Measurements from ENCODE around the gene OR2B2.
A peak's percentile ranks its signal among the peaks of the same experiment; 100 is the strongest.

Gene OR2B2

DNA sequence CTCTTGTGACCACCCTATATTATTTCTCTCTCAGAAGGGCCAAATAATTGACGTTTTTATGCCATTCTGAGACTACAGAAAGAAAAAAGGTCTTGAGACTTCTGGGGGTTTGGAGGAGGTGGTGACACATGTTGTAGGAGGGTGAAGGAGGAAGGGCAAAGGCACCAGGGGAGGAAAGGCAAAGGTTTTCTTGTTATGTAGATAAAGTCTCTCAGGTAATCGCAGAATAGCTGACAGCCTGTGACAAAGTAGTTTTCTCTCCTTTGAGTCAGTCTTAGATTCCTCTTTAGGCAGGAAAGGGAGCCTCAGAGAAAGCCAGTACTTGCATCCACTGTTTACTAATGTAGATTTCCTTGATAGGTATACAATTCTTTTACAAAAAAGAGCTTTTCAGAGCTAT lies 23.6 kb downstream of the OR2B2 start:
- Histone ChIP-seq H3K27me3 (ENCODE audit: insufficient read depth, low read length, poor library complexity, severe bottlenecking) (no peaks in the 10 kb centered on the region), H3K9me3 (ENCODE audit: insufficient read depth, low read depth, low read length) (no peaks in the 10 kb centered on the region), H3K4me1 (ENCODE audit: insufficient read depth, low read length, poor library complexity, severe bottlenecking) (peaks cover 33% of the 10 kb centered on the region), H3K9ac (ENCODE audit: low read depth, low read length, poor library complexity, severe bottlenecking) (peak overlapping the region; percentile 75), H3K36me3 (ENCODE audit: insufficient read depth, low read length) (no peaks in the 10 kb centered on the region), H2AFZ (ENCODE audit: low read length) (no peak overlapping the region; the same call in 1 of the 2 replicates), H3K9me2 (replicated peaks; ENCODE audit: low read depth, low read length) (no peaks in the 10 kb centered on the region), H4K20me1 (ENCODE audit: insufficient read depth, low read length, poor library complexity, severe bottlenecking) (no peaks in the 10 kb centered on the region), H3F3A (ENCODE audit: low read depth) (peaks cover 25% of the 10 kb centered on the region), H3K79me2 (ENCODE audit: insufficient read depth, low read length) (no peaks in the 10 kb centered on the region; the same call in 1 of the 2 replicates), H3K4me3 (ENCODE audit: low read length, poor library complexity, severe bottlenecking) (no peak overlapping the region), H3K4me2 (ENCODE audit: low read depth, low read length, poor library complexity, severe bottlenecking) (peak overlapping the region; percentile 83)
- TF ChIP-seq, protein P1, sequence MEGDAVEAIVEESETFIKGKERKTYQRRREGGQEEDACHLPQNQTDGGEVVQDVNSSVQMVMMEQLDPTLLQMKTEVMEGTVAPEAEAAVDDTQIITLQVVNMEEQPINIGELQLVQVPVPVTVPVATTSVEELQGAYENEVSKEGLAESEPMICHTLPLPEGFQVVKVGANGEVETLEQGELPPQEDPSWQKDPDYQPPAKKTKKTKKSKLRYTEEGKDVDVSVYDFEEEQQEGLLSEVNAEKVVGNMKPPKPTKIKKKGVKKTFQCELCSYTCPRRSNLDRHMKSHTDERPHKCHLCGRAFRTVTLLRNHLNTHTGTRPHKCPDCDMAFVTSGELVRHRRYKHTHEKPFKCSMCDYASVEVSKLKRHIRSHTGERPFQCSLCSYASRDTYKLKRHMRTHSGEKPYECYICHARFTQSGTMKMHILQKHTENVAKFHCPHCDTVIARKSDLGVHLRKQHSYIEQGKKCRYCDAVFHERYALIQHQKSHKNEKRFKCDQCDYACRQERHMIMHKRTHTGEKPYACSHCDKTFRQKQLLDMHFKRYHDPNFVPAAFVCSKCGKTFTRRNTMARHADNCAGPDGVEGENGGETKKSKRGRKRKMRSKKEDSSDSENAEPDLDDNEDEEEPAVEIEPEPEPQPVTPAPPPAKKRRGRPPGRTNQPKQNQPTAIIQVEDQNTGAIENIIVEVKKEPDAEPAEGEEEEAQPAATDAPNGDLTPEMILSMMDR (conservative IDR thresholded peaks at IDR 0.05; ENCODE audit: low read length) = no peak
- no peak for TF ChIP-seq EZH2phosphoT487 (IDR thresholded peaks at IDR 0.05; ENCODE audit: borderline replicate concordance)

DNA sequence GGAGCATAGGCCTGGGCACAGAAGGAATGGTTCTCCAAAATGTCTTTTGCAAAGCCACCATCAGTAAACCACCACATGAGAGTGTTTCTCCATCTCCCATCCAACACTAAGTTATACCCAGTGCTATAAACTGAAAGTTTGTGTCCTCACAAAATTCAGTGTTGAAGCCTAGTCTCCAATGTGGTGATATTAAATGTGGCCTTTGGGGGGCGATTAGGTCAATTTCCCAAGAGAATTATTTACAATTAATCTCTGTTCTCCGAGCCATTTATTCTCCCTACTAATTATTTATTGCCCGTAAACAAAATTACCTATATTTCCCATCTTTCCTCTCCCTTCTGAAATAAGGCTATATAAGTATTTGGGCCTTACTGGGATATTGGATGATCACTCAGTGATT lies 26.1 kb downstream of the OR2B2 start:
- Histone ChIP-seq H3K9me2 (replicated peaks; ENCODE audit: low read depth, low read length) (no peaks in the 10 kb centered on the region), H4K20me1 (ENCODE audit: insufficient read depth, low read length, poor library complexity, severe bottlenecking) (no peaks in the 10 kb centered on the region), H3K79me2 (ENCODE audit: insufficient read depth, low read length) (no peaks in the 10 kb centered on the region), H3K9ac (ENCODE audit: low read depth, low read length, poor library complexity, severe bottlenecking) (no peak overlapping the region), H3K27me3 (ENCODE audit: insufficient read depth, low read length, poor library complexity, severe bottlenecking) (no peaks in the 10 kb centered on the region), H3K4me3 (ENCODE audit: low read length, poor library complexity, severe bottlenecking) (no peak overlapping the region), H2AFZ (ENCODE audit: low read length) (no peak overlapping the region), H3F3A (ENCODE audit: low read depth) (peaks cover 19% of the 10 kb centered on the region), H3K4me1 (ENCODE audit: insufficient read depth, low read length, poor library complexity, severe bottlenecking) (peaks cover 25% of the 10 kb centered on the region), H3K9me3 (ENCODE audit: insufficient read depth, low read depth, low read length) (no peaks in the 10 kb centered on the region), H3K4me2 (ENCODE audit: low read depth, low read length, poor library complexity, severe bottlenecking) (no peak overlapping the region), H3K36me3 (ENCODE audit: insufficient read depth, low read length) (no peaks in the 10 kb centered on the region)
- no peak for TF ChIP-seq EZH2phosphoT487 (IDR thresholded peaks at IDR 0.05; ENCODE audit: borderline replicate concordance)
- TF ChIP-seq, protein P1 (conservative IDR thresholded peaks at IDR 0.05; ENCODE audit: low read length) = 0 out of 2 replicates have a peak, but pooled peaks have one; percentile 28

- Histone ChIP-seq H3F3A (ENCODE audit: low read depth) (no peaks in the 10 kb centered on the region), H3K36me3 (ENCODE audit: insufficient read depth, low read length) (no peaks in the 10 kb centered on the region), H3K79me2 (ENCODE audit: insufficient read depth, low read length) (no peaks in the 10 kb centered on the region), H3K27me3 (ENCODE audit: insufficient read depth, low read length, poor library complexity, severe bottlenecking) (no peaks in the 10 kb centered on the region), H3K9me2 (replicated peaks; ENCODE audit: low read depth, low read length) (no peaks in the 10 kb centered on the region), H2AFZ (ENCODE audit: low read length) (no peak overlapping the region), H4K20me1 (ENCODE audit: insufficient read depth, low read length, poor library complexity, severe bottlenecking) (no peaks in the 10 kb centered on the region), H3K4me1 (ENCODE audit: insufficient read depth, low read length, poor library complexity, severe bottlenecking) (peaks cover 1% of the 10 kb centered on the region), H3K9me3 (ENCODE audit: insufficient read depth, low read depth, low read length) (no peaks in the 10 kb centered on the region), H3K4me3 (ENCODE audit: low read length, poor library complexity, severe bottlenecking) (no peak overlapping the region), H3K9ac (ENCODE audit: low read depth, low read length, poor library complexity, severe bottlenecking) (no peak overlapping the region), H3K4me2 (ENCODE audit: low read depth, low read length, poor library complexity, severe bottlenecking) (no peak overlapping the region)
- no peak for TF ChIP-seq EZH2phosphoT487 (IDR thresholded peaks at IDR 0.05; ENCODE audit: borderline replicate concordance)
- TF ChIP-seq, protein P1 (conservative IDR thresholded peaks at IDR 0.05; ENCODE audit: low read length) = no peak
Observed at GRCh38 chr6:27883136-27883535, 29.1 kb downstream of the OR2B2 start.

Measured in Loucy (cell line).